CD14-positive monocyte (primary cell): Measurements from ENCODE around the gene CGNL1. TPM values are rescaled to one million over a fixed set of nuclear protein-coding genes. Genes with fewer than 3 reads are reported as not detected.

Source experiments
- DNase-seq, 3 donors: peaks; one replicate each; pipeline ENCODE4 v3.0.0-alpha.2; 2011 to 2022
- H2AFZ ChIP-seq: 2 replicates; pipeline ENCODE4 v1.6.0; 2012; ENCODE audit warnings: mild to moderate bottlenecking, low read depth, low read length, inconsistent platforms; ENCODE audit not compliant: insufficient read depth, poor library complexity, severe bottlenecking
- H3K27ac ChIP-seq, 2 donors: 1 replicate in 1 of 2; 2 replicates in 1 of 2; pipeline ENCODE4 v1.5.1; 2012 to 2013; ENCODE audit warnings: low read length in 2 of 2, control low read depth in 1 of 2, inconsistent platforms in 1 of 2, low read depth in 1 of 2, mild to moderate bottlenecking in 1 of 2
- H3K27me3 ChIP-seq, 2 donors: one replicate each; pipeline versions ENCODE4 v1.6.0 to v1.6.1; 2011 to 2013; ENCODE audit warnings: low read length in 2 of 2; ENCODE audit not compliant: control insufficient read depth in 2 of 2, insufficient read depth in 2 of 2
- H3K36me3 ChIP-seq, 2 donors: replicated peaks in 1 of 2; 1 replicate in 1 of 2; 2 replicates in 1 of 2; pipeline versions ENCODE4 v1.5.1 to v1.6.1; 2012 to 2013; ENCODE audit warnings: low read length in 2 of 2, control low read depth in 1 of 2, inconsistent platforms in 1 of 2, mild to moderate bottlenecking in 1 of 2; ENCODE audit not compliant: insufficient read depth in 2 of 2, control insufficient read depth in 1 of 2
- H3K4me1 ChIP-seq, 2 donors: 1 replicate in 1 of 2; 2 replicates in 1 of 2; pipeline versions ENCODE4 v1.5.1 to v1.6.1; 2012 to 2013; ENCODE audit warnings: low read length in 2 of 2, control low read depth in 1 of 2, inconsistent platforms in 1 of 2, mild to moderate bottlenecking in 1 of 2, moderate library complexity in 1 of 2; ENCODE audit not compliant: insufficient read depth in 2 of 2, control insufficient read depth in 1 of 2
- H3K4me2 ChIP-seq: replicated peaks from 2 replicates; pipeline ENCODE3; 2012; ENCODE audit warnings: low read length, moderate library complexity, mild to moderate bottlenecking; ENCODE audit not compliant: poor library complexity, severe bottlenecking; ENCODE audit errors: extremely low read depth
- H3K4me3 ChIP-seq, 3 experiments: fragments of 200-600 bp in 1 of 3; sonication (generic) in 1 of 3; replicated peaks in 1 of 3; 1 replicate in 2 of 3; 2 replicates in 1 of 3; pipeline ENCODE4 v1.5.1; 2011 to 2013; ENCODE audit warnings: low read length in 3 of 3, mild to moderate bottlenecking in 3 of 3, control low read depth in 2 of 3, low read depth in 2 of 3, inconsistent platforms in 1 of 3, moderate library complexity in 1 of 3
- H3K79me2 ChIP-seq: 2 replicates; pipeline ENCODE4 v1.6.0; 2012; ENCODE audit warnings: mild to moderate bottlenecking, control low read depth, inconsistent platforms, low read length, moderate library complexity; ENCODE audit not compliant: insufficient read depth
- H3K9ac ChIP-seq: 2 replicates; pipeline ENCODE4 v1.6.0; 2017; ENCODE audit warnings: low read length, mild to moderate bottlenecking; ENCODE audit not compliant: insufficient read depth, poor library complexity, severe bottlenecking
- H3K9me3 ChIP-seq, 2 donors: replicated peaks in 1 of 2; 1 replicate in 1 of 2; 2 replicates in 1 of 2; pipeline versions ENCODE4 v1.5.1 to v1.6.1; 2012 to 2013; ENCODE audit warnings: low read length in 2 of 2, control low read depth in 1 of 2; ENCODE audit not compliant: control insufficient read depth in 1 of 2, insufficient read depth in 1 of 2
- H4K20me1 ChIP-seq: 2 replicates; pipeline ENCODE4 v1.6.0; 2012; ENCODE audit warnings: mild to moderate bottlenecking, low read length, control low read depth, moderate library complexity; ENCODE audit not compliant: insufficient read depth
- H3K27ac Mint-ChIP-seq, 7 donors: one replicate each; pipeline ENCODE4 v1.8.0; 2020; ENCODE audit warnings: mild to moderate bottlenecking in 7 of 7, mixed read lengths in 7 of 7, moderate library complexity in 6 of 7, inconsistent platforms in 2 of 7
- H3K27me3 Mint-ChIP-seq, 3 donors: one replicate each; pipeline ENCODE4 v1.8.0; 2021 to 2022; ENCODE audit warnings: low read depth in 3 of 3, mild to moderate bottlenecking in 3 of 3, mixed read lengths in 3 of 3, moderate library complexity in 3 of 3, inconsistent platforms in 1 of 3
- H3K36me3 Mint-ChIP-seq, 2 donors: one replicate each; pipeline ENCODE4 v1.8.0; 2020; ENCODE audit warnings: mixed read lengths in 2 of 2, inconsistent platforms in 1 of 2, mild to moderate bottlenecking in 1 of 2
- H3K4me1 Mint-ChIP-seq: one replicate; pipeline ENCODE4 v1.8.0; 2020; ENCODE audit warnings: mild to moderate bottlenecking, mixed read lengths
- H3K4me3 Mint-ChIP-seq, 2 donors: one replicate each; pipeline ENCODE4 v1.8.0; 2020; ENCODE audit warnings: mild to moderate bottlenecking in 2 of 2, mixed read lengths in 2 of 2, moderate library complexity in 1 of 2
- H3K9me3 Mint-ChIP-seq, 7 donors: one replicate each; pipeline ENCODE4 v1.8.0; 2020 to 2022; ENCODE audit warnings: mixed read lengths in 7 of 7, mild to moderate bottlenecking in 6 of 7, moderate library complexity in 6 of 7, inconsistent platforms in 2 of 7
- CTCF ChIP-seq: fragments of 200-600 bp; IDR thresholded peaks from one replicate; pipeline ENCODE4 v1.8.0; 2022; ENCODE audit warnings: antibody characterized with exemption, mild to moderate bottlenecking
- WGBS: methylation state at CpG from one replicate; pipeline ENCODE4 v1.1.5; 2013; ENCODE audit warnings: missing lambda C conversion rate; ENCODE audit not compliant: insufficient coverage; 5-methylcytosine and 5-hydroxymethylcytosine counted together
- intact Hi-C, 2 donors: fragments of 100-400 bp; cut with micrococcal nuclease; formaldehyde crosslinking; loops; one replicate each; pipeline versions ENCODE4 v1.15.0 to v1.15.1; 2023
- polyA plus RNA-seq, 3 donors: library from polyadenylated mRNA; depleted of rRNA in 1 of 3; unstranded in 2 of 3; stranded (reverse) in 1 of 3; fragments of 300-500 nt in 2 of 3; fragments of >200 nt in 1 of 3; fragmentation: Illumina TruSeq in 2 of 3; gene quantifications; 1 replicate in 2 of 3; 2 replicates in 1 of 3; pipeline ENCODE4 v1.2.3, GENCODE V29; 2012 to 2021

The CGNL1 gene
- polyA plus RNA-seq, 3 donors: not detected

- no peak overlapping the region for H3K4me2 ChIP-seq
- TF ChIP-seq CTCF: no peak
- H3K4me3 ChIP-seq: no peak overlapping the region
- H2AFZ ChIP-seq: no peak overlapping the region
- WGBS: no CpG with 5 or more reads among the region's 3 CpGs
- intact Hi-C loops: no loop called here
- no peaks in the 10 kb centered on the region for H3K9me3 ChIP-seq
- Mint-ChIP-seq H3K4me3 (no peak overlapping the region), H3K9me3 (no peaks in the 10 kb centered on the region), H3K36me3 (no peaks in the 10 kb centered on the region), H3K27me3 (peaks cover 0 to 1% (median 0%) of the 10 kb centered on the region in 3 donors), H3K27ac (no peak overlapping the region), H3K4me1 (no peaks in the 10 kb centered on the region)
- H3K36me3 ChIP-seq: no peaks in the 10 kb centered on the region
- no peak for DNase-seq
- H3K27me3 ChIP-seq: no peaks in the 10 kb centered on the region
- H4K20me1 ChIP-seq: no peaks in the 10 kb centered on the region
- no peak overlapping the region for H3K9ac ChIP-seq
- no peak overlapping the region for H3K27ac ChIP-seq
- H3K4me1 ChIP-seq: no peaks in the 10 kb centered on the region
- H3K79me2 ChIP-seq: no peaks in the 10 kb centered on the region
Observed at GRCh38 chr15:57446393-57446792, 70.1 kb downstream of the CGNL1 start.

GRCh38 chr15:57451555-57451954 lies 75.2 kb downstream of the CGNL1 start:
- Histone ChIP-seq H3K27me3 (no peaks in the 10 kb centered on the region), H3K79me2 (no peaks in the 10 kb centered on the region), H4K20me1 (no peaks in the 10 kb centered on the region), H3K36me3 (no peaks in the 10 kb centered on the region), H3K9ac (no peak overlapping the region), H3K4me1 (no peaks in the 10 kb centered on the region), H3K4me2 (no peak overlapping the region), H3K9me3 (no peaks in the 10 kb centered on the region), H2AFZ (no peak overlapping the region), H3K27ac (no peak overlapping the region), H3K4me3 (no peak overlapping the region)
- H3K27me3 Mint-ChIP-seq: peaks cover 1 to 2% (median 2%) of the 10 kb centered on the region in 3 donors
- no peak for DNase-seq
- H3K27ac Mint-ChIP-seq: no peak overlapping the region
- no peaks in the 10 kb centered on the region for H3K9me3 Mint-ChIP-seq
- intact Hi-C loops: no loop called here
- no peak for TF ChIP-seq CTCF
- no peak overlapping the region for H3K4me3 Mint-ChIP-seq
- H3K4me1 Mint-ChIP-seq: no peaks in the 10 kb centered on the region
- no peaks in the 10 kb centered on the region for H3K36me3 Mint-ChIP-seq
